C4-2B (cell line): ENCODE measurements around the gene MLXIP.

Source experiments
- ZFX ChIP-seq: fragments of 450-650 bp; IDR thresholded peaks from 2 replicates; pipeline ENCODE4 v1.6.1; 2017
- TF ChIP-seq, protein P1 (sequence below): fragments of 450-650 bp; conservative IDR thresholded peaks from 2 replicates; pipeline ENCODE4 v1.5.1; 2017; ENCODE audit warnings: mild to moderate bottlenecking

DNA sequence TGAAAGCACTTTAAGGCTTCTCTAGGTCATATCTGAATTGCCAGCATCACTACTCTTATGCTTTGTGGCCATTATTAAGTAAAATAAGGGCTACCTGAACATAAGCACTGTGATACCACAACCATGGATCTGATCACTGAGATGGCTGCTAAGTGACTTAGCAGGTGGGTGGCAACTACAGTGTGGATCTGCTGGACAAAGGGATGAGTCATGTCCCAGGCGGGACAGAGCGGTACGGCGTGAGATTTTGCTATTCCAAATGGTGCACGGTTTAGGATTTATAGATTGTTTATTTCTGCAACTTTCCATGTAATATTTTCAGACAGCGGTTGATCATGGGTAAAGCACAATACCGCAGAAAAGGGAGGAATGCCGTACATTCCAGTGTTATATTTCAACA, 39.4 kb downstream of the MLXIP start:
- TF ChIP-seq, protein P1, sequence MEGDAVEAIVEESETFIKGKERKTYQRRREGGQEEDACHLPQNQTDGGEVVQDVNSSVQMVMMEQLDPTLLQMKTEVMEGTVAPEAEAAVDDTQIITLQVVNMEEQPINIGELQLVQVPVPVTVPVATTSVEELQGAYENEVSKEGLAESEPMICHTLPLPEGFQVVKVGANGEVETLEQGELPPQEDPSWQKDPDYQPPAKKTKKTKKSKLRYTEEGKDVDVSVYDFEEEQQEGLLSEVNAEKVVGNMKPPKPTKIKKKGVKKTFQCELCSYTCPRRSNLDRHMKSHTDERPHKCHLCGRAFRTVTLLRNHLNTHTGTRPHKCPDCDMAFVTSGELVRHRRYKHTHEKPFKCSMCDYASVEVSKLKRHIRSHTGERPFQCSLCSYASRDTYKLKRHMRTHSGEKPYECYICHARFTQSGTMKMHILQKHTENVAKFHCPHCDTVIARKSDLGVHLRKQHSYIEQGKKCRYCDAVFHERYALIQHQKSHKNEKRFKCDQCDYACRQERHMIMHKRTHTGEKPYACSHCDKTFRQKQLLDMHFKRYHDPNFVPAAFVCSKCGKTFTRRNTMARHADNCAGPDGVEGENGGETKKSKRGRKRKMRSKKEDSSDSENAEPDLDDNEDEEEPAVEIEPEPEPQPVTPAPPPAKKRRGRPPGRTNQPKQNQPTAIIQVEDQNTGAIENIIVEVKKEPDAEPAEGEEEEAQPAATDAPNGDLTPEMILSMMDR = no peak
- TF ChIP-seq ZFX = no peak
